HuH-7.5 (cell line): ENCODE results near the gene PUS3.

ENCODE experiments used
- DNase-seq: peaks from one replicate; pipeline ENCODE4 v3.0.0; 2011; ENCODE audit warnings: low spot score

Gene PUS3

DNA sequence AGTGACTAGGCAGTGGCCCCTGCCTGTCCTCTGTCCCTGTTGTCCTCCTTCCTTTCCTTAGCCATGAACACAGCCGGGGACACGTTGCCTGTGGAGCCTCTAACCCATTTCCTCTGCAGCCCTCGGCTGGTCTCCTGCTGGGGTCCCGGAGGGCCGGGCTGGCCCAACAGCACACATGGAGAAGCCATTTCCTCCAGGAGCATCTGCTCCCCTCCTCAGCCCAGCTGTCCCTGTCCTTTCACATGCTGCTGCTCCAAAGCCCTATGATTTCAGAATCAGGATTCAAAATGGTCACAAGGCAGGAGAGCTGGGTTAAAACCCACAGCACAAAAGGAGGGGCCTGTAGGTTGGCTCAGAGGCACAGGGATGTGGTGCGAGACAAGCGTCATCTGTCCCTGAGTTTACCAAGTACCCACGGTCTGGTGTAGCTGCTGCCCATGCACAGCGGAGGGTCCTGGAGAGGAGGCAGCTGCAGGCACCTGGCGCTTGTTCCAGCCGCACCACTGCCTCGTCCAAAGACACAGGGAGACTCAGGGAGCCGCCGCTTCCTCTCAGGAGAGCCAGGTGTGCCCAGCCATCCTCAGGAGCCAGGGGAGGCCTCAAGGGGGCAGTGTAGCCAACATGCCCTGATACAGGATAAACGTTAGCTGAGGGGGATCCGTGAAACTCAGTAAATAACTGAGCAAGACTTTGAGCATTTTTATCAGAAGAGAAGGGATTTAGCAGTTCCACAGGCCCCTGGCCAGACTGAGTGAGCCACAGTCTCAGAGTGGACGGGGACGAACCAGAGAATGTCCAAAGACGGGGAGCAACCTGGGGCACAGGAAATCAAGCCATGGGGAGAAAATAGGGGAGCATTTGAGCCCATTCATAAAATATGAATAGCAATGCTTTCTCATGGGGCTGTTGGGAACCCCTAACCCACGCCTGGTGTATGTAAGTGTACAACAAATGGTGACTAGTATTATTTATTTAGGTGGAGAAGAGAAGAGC, 38.9 kb upstream of the PUS3 start:
- peak; percentile 78 for DNase-seq

DNA sequence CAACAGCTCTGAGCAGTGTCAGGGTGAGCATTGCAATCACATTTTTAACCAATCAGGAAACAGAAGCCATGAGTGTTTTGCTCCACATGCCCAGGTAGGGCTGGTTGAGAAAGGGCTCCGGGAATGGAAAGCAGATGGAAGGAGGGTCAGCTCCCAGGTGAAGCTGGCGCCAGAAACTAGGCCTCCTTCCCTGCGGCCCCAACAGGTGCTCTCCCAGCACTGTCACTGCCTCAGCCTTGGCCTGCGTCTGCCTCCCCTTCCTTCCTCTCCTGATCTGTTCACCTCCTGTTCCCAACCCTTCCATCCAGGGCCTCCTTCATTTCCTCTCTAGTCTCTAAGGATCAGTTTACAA, 38.2 kb upstream of the PUS3 start:
- DNase-seq, result no peak

DNA sequence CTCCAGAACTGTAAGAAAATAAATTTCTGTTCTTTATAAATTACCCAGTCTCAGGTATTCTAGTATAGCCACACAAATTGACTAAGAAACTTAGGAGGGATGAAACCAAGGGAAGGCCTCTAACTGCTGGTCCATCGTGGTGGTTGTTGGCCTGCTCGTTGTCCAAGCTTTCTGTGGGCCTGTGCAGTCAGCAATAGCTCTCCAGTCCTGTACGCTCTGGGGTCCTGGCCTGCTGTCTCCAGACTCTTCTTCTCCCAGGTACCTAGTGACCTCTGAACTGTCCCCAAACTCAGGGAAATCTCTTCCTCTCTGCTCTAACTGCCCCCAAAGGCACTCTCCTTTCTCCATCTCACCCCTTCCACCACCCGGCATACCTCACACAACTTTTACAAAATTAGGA, 37.1 kb upstream of the PUS3 start:
- no peak for DNase-seq

DNA sequence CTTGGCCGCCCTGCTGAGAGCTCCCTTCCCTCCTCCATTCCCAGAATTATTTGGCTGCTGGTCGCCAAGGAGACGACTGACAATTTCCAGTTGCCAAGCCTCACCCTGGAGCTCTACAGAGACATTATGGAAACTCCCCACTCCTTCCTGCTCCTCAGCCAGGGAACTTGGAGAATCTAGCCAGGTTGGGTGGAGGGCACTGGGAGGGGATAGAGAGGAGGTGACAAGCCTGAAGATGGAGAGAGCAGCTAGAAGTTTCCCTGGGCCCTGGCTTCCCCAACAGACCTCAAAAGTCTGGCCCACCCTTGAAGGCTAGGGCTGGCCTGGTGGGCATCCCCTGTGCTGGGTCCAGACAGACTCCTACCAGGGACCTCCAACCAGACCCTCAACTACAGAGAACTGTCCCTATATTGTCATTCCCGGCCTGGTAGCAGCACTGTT, 36.1 kb upstream of the PUS3 start:
- no peak for DNase-seq

DNA sequence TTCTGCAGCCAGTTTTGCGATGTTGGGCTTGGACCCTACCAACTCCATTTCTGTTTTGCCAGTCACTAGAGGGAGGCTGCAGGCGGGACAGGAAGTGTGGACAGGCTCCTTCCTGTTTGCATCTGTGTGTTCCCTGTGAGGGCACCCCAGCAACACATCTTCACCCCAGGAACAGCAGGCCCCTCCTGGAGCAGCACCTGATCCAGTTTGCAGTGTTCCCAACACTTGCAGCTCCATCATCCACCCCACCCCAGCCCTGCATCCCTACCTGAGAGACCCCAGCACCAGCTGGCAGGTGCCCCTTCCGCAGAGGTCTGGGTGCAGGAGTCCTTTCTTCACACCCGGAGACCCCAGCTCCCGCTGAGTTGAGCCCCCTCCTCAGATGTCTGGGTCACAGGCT, 35.4 kb upstream of the PUS3 start:
- DNase-seq, result no peak

DNA sequence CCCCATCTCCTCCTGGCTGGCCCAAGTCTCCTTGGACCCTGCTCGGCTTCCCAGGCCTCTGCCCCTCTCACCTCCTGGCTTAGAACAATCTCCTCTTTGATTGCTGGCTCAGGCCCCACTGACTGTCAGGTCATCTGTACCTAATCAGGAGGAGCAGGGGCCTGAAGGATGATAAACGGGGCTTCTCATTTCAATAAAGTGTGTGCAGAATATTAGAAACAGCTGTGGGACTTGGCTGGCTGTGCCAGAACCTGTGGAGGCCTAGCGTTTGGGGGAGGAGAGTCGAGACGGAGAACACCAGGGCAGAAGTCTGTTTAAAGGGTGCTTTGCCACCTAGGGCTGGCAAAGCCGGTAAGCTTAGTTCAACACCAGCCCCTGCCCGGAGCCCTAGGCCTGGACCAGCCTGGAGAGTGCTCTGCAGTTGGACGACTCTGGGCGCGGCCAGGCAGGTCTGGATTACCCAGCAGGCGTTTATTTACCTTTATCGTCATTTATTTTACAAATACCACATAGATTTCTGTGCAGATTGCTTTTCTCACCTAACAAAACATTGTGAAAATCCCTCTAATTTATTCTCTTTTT, 32.7 kb upstream of the PUS3 start:
- no peak for DNase-seq

DNA sequence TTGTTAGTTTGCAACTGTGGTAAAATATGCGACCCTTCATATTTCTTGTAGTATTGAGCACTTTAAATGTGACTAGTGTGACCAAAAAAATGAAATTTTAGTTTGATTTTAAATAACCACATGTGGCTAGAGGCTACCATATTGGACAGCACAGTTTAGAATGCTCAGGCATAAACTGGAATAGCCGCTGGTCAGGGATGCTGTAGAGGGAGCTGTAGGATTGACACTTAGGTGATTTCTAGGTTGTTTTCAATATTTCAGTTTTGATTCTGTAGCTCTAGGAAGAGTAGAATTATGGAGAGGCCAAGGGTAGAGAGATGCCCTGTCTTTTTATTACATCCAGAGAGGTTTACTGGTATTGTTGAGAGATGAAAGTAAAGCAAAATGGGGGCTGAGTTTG, 32.0 kb upstream of the PUS3 start:
- DNase-seq, result no peak

DNA sequence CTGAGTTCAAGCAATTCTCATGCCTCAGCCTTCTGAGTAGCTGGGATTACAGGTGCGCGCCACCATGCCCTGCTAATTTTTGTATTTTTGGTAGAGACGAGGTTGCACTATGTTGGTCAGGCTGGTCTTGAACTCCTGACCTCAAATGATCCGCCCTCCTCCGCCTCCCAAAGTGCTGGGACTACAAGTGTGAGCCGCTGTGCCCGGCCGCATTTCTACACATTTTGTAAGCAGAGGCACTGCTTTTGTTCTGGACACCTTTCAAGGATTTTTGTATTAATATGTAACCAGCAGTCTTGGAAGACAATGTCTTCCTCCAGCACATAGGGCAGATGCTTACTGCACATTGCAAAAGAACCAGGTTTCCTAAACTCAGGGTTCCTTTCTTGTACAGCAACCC, 31.5 kb upstream of the PUS3 start:
- DNase-seq, result no peak

DNA sequence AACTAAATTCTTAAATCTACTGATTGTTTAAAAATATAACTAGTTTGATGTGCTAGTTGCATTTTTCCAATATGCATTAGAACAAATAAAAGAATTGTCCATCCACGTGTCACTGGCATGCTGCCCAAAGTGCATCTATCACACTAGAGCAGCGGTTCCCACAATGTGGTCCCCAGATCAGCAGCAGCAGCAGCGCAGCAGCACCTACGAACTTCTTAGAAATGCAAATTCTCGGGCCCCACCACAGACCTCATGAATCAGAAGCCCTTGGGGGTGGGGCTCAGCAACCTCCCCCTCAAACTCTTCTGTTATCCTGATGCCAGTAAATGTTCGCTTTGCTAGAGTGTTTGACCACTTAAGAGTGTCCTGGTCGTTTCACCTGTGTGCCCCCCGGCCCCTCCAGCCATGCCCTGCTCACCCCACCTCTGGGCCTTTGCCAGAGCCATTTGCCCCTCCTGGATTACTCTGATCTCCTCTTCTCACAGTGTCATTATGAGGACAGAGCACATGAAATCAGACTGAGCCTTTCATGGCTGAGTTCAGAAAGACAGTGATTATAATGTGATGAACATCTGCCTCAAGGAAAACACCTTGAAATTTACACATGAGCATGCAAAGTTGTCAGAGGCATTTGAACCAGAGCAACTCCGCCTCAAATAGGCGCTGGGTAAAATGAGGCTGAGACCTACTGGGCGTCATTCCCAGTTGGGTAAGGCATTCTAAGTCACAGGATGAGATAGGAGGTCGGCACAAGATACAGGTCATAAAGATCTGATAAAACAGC, 30.2 kb upstream of the PUS3 start:
- DNase-seq, result no peak

DNA sequence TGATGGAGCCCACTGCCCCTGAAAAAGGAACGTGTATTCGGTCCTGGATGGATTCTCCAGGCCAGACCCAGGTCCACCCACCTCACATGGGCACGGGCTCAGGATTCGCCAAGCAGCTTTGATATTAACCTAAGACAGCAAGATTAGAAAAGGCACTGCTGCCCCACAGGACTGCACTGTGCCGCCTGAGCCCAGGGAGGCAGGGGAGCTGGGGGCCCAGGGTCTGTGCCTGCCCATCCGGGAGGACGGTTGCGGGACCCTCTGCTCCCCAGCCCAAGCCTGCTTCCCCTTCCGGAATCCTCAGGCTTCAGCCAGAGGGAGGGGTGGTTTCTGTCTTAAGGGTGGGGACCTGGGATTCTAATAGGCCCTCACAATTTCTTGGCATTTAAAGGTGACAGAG, 29.3 kb upstream of the PUS3 start:
- DNase-seq, result no peak

DNA sequence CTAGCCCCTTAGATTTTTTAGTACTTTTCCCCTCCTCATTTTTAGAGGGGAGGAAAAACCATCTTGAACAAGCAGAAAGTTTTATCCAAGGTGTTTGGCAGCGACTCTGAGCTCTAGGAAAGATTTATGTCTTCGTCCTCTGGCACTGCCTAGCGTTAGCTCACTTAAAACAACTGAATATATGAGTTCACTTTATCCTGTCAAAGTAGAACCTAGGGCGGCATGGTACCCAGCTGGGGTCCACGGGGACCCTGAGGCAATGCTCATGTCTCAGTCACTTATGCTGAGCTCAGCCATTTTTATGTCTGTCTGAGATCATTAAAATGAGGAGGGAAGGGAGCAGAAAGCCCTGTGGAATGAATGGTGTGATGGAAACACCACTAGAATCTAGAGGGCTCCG, 28.7 kb upstream of the PUS3 start:
- no peak for DNase-seq

DNA sequence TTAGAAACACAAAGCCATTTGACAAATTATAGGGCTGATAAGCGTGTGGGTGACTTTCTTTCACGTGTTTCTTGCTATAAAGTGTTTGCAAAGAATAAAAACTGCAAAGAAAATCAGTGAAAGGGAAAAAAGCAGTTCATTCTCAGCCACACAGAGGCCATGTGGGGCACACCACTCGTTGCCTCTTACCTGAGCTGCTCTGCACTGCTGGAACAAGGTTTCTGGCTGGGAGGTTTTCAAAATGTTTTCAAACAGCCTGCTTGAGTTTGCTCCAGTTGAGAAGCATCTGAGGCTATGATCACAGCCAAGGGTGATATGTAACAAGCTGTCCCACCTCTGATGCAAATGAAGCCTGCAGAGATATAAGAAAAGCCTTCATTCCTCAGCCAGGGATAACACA, 28.1 kb upstream of the PUS3 start:
- DNase-seq, result no peak

DNA sequence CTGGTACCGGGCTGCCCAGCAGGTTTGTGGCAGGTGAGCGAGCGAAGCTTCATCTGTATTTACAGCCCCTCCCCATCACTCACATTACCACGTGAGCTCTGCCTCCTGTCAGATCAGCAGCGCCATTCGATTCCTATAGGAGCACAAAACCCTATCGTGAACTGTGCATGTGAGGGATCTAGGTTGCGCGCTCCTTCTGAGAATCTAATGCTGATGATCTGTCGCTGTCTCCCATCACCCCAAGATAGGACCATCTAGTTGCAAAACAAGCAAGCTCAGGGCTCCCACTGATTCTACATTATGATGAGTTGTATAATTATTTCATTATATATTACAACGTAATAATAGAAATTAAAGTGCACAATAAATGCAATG, 27.1 kb upstream of the PUS3 start:
- no peak for DNase-seq

DNA sequence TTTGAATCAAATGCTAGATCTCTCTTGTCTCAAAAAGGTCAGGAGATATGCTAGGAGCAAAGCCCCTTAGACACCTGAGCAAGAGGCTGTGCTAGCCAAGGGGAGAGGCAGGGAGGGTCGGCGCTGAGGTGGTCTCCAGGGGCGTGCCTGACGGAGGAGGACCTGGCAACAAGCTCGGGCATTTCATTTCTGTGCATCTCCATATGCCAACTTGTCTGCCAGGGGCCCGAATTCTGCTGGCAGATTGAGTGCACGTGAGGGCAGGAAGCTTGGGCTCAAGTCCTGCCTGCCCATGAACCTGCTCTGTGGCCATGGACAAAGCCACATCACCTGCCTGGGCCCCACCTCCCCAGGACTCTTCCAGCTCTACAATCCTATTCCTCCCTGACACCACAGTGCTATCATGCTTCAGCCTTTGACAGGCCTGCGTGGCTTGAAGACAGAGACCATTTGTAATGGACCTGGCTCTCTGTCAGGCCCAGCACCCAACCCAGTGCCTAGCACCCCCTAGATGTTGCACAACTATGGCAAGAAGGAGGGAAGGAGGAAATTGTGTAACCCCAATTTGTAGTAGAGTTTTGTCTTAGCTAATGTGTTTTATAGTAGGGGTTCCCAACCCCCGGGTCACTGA, 26.6 kb upstream of the PUS3 start:
- no peak for DNase-seq

DNA sequence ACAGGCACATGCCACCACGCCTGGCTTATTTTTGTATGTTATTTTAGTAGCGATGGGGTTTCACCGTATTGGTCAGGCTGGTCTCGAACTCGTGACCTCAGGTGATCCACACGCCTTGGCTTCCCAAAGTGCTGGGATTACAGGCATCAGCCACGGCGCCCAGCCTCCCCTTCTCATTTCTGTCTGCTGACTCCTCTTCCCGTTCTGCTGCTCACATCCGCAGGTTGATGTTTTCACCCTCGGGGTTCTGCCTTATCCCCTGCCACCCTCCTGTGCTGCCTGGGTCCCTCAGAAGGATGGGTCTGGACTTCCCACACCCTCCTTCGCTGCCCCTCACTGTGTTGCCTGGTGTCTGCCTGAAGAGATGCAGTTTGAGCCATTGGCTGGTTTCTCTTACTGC, 23.7 kb upstream of the PUS3 start:
- DNase-seq, result no peak

DNA sequence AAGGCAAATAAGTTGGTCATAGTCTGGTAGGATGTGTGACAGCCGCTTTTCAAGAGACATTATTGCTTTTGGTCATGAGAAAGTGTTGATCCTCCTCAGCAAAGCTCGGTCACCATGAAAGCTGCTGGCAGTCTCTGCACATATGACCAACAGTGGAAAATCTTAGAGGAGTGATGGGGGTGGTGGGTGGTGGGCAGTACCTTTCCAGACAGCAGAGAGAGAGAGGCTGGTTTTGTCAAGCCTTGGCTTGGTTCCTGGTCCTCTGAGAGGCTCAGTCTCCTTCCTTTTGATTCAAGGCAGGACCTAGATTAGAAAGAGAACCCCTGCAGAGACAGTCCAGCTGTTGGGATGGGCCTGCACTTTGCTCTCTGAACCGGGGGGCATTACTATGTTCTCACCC, 22.8 kb upstream of the PUS3 start:
- no peak for DNase-seq

DNA sequence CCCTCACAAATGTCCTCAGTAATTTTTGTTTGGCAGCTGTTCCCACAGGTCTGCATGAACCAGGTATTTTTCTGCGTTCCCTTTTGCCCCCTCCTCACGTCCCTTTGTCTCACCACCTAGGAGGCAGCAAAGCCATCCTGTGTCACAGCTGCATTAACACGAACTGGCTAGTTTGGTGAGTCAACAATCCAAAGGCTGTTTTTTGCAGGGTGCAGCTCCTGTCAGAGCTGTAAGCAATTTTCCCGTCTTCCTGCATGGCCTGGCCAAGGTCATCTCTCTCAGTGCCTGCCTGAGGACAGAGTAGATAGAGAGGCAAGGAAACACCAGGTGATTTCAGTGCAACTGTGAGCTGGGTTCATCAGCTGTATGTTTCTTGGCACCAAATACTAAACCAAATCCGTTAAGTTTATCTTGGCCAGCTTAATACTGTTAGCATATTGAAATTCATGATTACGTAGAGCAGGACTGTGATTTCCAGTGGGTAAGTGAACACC, 22.3 kb upstream of the PUS3 start:
- DNase-seq, result no peak

DNA sequence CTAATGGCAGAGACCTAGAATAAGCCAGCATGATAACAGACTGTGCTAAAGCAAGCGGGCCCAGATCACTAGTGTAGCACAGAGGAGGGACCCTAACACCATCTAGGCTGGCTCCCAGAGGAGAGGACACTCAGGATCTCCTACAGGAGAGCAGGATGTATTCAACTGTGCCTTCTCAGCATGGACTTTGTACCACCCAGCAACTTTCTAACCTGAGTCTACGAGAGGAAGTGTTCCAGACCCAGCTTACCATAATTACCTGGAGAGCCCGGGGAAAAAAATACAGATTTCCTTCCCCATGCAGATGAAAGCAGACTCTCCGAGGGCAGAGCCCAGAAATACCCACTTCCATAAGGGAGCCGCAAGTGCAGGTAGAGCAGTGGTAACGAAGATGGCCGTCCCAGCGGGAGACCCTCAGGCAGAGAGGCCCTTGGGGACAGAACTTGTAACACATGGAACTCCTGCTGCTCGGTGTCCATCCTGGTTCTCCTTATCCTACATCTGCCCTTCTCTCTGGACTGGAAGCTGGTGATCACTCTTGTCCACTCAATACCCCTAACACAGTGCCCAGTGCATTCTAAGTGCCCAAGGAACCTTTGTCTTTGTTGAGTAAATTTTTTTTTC, 21.5 kb upstream of the PUS3 start:
- DNase-seq, result no peak

DNA sequence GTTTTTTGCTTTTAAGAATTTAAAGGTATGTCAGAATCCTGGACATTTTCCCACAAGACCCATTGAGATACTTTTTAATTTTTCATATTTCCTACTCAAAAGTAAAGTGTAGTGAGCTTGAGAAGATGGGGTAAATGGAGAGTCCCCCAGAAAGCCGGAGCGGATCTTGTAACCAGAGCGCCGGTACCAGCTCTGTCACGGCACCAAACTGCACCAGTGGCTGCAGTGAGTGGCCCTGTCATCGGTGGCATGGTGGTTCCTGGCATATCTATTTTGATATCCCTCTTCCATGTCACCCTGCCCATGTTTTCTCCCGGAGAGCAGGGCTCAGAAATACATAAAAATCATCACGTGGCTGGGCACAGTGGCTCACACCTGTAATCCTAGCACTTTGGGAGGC, 20.6 kb upstream of the PUS3 start:
- no peak for DNase-seq

DNA sequence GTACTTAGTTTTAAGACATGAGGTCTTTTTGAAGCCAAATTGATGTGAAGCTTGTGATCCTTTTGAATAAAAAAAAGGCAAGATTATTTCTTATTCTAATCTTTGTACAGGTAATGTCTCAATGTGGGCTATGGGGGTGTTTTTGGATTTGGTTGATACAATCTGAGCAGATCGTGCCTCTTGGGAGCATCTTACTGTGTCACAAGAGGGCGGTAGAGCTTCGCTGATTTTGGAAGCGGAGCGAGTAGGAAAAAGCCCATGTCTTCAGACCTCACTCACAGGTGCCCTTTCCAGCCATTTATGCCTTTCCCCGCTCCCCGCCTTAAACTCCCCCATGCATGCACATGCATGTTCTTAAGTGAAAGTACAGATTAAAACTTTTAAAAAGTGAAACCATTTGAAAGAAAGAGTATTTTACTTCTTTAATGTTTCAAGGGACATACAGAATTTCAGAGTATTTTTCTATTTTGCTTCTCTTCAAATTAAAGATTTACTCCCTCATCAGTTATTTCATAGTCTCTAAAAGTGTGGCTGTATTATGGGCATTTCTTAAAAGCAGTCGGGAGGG, 20.1 kb upstream of the PUS3 start:
- DNase-seq, result peak; percentile 43

DNA sequence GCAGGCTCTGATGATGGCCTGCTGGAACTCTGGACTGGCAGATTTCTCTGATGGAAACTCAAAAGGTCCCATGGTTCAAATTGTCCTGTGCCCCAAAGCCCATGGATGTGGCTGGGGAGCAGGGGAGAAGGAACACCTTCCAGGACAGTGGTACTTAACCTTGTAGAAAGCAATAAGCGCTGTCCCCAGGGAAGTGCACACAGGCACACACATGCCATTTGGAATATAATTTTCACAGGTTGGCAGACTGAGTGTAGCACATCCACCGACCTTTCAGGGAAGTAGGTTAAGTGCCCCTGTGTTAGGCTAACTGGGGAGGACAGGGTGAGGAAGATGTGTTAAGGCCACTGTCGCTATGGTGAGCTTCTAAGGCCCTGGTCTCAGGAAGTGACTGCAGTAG, 19.1 kb upstream of the PUS3 start:
- DNase-seq, result no peak

DNA sequence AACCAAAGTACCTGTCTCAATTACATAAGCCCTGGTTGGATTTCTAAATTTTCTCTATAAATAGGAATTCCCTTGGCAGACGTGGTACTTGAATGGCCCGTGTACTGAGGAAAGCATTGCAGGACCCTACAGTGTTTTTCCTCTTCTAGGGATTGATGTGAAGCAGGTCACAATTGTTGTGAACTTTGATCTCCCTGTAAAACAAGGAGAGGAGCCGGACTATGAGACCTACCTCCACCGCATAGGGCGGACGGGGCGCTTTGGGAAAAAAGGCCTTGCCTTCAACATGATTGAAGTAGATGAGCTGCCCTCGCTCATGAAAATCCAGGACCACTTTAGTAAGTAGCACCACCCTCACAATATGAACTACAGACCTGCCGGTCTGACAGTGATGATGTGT, 18.0 kb upstream of the PUS3 start:
- DNase-seq, result no peak
